Gastrocnemius medialis (tissue), 4 donors: ENCODE measurements around the gene SMIM45.

Experiments used
- CTCF ChIP-seq, 5 experiments: fragments of 450-650 bp in 3 of 5; fragments of 200-600 bp in 2 of 5; sonication (generic) in 2 of 5; IDR thresholded peaks in 4 of 5; conservative IDR thresholded peaks in 1 of 5; 1 replicate in 4 of 5; 2 replicates in 1 of 5; pipeline ENCODE4 v1.5.1; 2016 to 2019; ENCODE audit warnings: antibody characterized with exemption in 5 of 5, mild to moderate bottlenecking in 3 of 5, moderate library complexity in 3 of 5
- POLR2A ChIP-seq, 2 donors: fragments of 450-650 bp; IDR thresholded peaks; one replicate each; pipeline ENCODE4 v1.6.1; 2017; ENCODE audit warnings: antibody characterized with exemption in 2 of 2, mild to moderate bottlenecking in 2 of 2, moderate library complexity in 2 of 2

- TF ChIP-seq CTCF (IDR thresholded peaks at IDR 0.05 in 4 of 5, conservative IDR thresholded peaks at IDR 0.05 in 1 of 5): no peak
- TF ChIP-seq POLR2A (IDR thresholded peaks at IDR 0.05): no peak
Observed at GRCh38 chr22:41906822-41907221, 45.1 kb upstream of the SMIM45 start.
